HG03521 (cell line): ENCODE results near the gene ARHGEF7.
"Not testable (repeated sequence)": the region's sequence is repeated elsewhere in the genome, so short reads cannot be mapped to it uniquely, and the experiment has no call there.

Experiments
- ATAC-seq: cut with Tn5 transposase; IDR thresholded peaks from one replicate; pipeline ENCODE4 v1.9.1; 2021; ENCODE audit warnings: mild to moderate bottlenecking, moderate library complexity; ENCODE audit not compliant: unreplicated experiment

ARHGEF7 gene

DNA sequence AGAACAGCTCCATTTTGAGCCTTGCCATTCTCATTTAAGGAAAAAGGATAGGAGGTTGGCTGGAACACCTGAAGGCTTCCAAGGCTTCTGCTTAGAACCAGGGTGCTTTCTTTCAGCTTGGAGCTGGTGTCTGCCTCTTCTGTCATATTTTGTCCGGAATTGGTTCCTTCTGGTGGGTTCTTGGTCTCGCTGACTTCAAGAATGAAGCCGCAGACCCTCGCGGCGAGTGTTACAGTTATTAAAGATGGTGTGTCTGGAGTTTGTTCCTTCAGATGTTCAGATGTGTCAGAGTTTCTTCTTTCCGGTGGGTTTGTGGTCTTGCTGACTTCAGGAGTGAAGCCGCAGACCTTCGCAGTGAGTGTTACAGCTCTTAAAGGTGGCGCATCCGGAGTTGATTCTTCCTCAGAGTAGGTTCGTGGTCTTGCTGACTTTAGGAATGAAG lies 74.0 kb downstream of the ARHGEF7 start:
- not testable (repeated sequence) for ATAC-seq

DNA sequence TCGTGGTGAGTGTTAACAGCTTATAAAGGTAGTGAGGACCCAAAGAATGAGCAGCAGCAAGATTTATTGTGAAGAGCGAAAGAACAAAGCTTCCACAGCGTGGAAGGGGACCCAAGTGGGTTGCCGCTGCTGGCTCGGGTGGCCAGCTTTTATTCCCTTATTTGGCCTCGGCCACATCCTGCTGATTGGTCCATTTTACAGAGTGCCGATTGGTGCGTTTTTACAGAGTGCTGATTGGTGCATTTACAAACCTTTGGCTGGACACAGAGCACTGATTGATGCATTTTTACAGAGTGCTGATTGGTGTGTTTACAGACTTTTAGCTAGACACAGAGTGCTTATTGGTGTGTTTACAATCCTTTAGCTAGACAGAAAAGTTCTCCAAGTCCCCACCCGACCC lies 74.4 kb downstream of the ARHGEF7 start:
- ATAC-seq = not testable (repeated sequence)

DNA sequence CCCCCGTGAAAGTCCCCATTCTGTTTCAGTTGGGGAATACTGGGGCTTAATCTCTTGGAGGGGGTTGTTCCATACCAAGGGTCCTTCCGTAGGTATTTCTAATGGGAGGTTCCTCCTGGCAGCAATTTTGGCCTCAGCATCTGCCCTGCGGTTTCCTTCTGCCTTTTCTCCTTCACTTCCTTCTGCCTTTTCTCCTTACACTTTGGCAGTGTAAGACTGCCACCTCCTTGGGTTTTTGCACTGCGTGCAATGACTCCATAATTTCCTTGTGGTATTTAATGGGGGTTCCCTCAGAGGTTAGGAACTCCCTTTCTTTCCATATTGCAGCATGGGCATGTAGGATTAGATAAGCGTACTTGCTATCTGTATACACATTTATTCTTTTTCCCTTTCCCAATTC lies 78.1 kb downstream of the ARHGEF7 start:
- not testable (repeated sequence) for ATAC-seq

DNA sequence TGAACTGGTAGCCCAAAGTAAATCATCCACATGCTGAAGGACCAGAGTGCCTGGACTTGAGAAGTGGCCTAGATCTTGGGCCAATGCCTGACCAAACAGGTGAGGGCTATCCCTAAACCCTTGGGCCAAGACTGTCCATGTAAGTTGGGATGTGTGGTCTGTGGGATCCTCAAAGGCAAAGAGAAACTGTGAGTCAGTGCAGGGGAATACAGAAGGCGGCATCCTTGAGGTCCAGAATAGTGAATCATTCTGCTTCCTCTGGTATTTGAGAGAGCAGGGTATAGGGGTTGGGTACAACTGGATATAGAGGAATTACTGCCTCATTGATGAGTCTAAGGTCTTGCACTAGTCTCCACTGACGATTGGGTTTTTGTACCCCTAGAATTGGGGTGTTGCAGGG lies 79.5 kb downstream of the ARHGEF7 start:
- ATAC-seq = not testable (repeated sequence)

DNA sequence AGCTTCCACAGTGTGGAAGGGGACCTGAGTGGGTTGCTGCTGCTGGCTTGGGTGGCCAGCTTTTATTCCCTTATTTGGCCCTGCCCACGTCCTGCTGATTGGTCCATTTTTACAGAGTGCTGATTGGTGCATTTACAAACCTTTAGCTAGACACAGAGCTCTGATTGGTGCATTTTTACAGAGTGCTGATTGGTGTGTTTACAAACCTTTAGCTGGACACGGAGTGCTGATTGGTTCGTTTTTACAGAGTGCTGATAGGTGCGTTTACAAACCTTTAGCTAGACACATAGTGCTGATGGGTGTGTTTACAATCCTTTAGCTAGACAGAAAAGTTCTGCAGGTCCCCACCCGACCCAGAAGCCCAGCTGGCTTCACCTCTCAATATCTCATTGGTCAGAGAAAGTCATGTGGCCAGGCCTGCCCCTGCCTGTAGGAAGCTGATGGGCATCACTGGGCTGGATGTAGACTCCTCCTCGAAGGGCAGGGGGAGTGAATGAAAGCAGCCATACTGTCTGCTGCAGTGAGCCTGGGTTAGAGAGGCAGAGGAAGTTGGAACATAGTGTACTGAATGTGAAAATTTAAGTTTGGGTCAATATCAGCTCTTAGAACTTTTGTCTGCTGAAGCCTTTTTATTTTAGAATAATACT lies 83.7 kb downstream of the ARHGEF7 start:
- not testable (repeated sequence) for ATAC-seq

DNA sequence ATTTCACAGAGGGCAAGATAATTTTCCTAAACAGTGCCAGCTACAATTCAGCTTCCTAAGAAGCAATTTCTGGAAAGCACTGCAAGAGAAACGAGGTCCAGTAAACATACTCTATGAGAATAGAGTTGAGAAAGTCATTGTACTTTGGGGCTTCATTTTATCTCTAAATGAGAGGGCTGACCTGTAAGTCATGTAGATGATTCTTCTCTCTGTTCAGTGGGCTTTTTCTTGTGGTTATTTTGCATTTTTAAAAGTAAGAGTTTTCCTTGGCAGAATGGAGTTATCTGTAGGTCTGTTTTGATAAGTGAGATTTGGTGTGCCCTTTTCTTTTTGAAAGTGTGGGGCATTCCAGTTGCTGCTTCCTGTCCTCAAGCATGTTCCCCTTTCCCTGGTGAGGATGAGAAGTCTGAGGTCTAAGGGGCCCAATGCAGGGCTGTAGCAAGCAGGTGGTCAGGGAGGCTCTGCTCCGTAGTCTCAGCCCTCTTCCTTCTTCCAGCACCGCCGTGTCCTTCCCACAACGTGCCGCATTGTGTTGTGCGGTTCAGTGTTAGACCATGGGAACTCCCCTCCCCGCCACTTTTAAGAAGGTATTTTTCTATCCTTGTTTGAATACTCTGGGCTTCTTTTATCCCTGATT lies 86.3 kb downstream of the ARHGEF7 start:
- no peak for ATAC-seq

DNA sequence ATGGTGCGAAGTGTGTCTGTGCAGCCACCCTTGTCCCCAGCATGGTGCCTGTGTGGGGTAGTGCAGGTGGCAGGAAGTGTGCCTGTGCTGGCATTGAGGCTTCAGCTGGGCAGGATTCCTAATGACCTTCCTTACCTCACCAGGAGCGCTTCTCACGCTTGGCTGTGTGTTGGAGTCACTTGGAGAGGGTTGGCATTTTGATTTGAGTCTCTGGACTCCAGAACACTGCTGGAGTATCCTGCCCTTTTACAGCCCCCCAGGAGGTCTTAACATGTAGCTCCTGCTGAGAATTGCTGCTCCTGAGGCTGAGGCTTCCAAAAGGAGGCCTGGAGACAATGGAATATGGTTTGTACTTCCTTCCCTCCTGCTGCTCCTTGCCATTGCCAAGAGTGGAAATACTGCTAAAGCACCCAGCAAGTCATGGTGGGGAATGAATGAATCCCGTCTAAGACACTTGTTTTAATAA lies 87.1 kb downstream of the ARHGEF7 start:
- no peak for ATAC-seq

DNA sequence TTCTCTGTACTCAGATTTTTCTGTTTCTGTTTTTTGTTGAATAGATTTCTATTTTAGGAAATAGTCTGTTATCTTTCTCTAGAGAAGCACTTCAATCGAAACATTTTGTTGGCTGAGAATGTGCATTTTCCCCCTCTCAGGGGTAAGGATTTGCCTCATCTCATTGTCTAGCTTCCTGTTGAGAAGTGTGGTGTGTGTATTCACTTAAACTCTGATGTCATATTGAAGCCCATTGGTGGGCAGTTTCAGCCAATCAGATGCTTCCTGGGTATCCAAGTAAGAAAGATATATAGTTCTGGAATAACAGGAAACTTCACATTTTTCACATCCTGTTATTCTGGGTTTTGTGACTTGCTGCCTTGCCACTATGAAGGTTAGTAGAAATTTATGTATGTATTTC lies 87.6 kb downstream of the ARHGEF7 start:
- peak; percentile 64 for ATAC-seq

DNA sequence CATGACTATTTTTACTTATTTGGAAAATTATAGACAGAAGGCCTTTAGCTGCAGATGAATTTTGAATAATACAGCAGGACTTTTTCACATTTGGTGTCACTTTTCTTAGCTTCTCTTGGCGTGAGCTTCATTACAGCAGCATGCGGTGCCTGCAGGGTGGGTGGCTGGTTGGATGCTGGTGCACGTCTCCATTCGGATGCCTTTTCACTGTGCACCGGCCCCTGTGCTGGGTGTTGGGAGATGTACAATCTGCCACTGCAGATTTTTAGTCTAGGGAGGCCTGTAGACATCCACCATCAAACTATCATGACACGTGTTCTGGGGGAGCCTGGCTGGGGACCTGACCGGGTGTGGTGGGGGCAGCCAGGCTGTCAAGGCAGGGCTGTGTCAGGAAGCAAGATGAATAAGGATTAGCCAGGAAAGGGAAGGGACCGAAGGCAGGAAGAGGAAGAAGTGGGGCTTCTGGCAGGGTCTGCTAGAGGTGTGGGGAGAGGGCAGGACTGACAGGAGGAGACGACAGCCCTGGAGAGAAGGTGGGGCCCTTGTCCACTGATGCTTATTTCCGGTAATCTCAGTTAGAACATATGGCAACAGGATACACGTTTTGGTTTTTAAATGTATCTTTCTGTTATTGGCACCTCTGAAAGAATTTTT lies 88.8 kb downstream of the ARHGEF7 start:
- ATAC-seq = no peak

DNA sequence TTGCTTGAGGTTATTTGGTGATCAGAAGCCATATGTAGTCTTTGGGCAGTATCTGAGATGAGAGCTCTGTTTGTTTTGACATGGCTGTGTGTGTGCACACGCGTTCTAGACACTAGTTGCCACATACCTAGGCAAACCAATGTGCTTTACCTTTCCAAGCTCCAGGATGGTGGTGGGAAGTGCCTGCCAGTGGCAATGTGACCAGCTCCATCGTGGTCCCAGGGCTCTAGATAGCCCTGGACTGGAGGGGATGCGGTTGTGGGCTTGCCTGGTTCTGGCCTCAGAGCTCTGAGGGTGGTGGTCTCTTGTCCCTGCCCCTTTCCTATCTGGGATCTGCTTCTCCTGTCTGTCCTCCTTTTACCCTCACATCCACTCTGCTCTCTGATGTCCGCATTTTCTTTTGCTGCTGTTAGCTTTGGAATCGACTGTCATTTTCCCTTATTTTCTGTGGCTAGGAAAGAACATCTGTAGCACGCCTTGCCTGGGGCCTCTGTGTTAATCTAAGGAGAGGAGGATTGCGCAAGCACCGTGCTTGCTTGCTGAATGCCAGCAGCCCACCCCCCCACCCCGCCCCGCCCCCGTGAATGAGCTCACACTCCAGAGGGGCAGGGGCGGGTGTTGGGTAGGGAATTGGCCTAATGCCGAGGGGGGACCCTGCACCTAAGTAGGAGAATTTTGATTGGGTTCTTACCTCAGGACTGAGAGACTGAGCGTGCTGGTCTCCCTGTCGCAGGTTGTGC lies 89.5 kb downstream of the ARHGEF7 start:
- no peak for ATAC-seq

DNA sequence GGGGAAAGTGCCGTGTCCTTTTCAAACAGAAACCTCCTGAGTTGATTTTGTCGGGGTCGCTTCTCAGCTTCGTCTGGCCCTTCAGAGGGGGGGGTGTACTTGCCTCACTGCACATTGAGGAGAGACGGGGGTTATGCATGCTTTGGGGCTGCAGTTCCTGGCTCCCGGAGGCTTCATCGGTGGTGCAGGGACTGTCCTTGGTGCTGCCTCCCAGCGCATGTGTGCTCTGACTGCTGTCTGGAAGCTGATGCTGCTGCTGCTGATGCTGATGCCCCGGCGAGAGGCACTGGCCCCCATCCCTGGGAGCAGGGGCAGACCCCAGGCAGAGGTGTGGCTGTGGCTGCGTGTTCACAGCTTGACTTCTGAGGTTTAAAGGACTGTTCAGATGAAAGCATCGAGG lies 91.0 kb downstream of the ARHGEF7 start:
- ATAC-seq = no peak

DNA sequence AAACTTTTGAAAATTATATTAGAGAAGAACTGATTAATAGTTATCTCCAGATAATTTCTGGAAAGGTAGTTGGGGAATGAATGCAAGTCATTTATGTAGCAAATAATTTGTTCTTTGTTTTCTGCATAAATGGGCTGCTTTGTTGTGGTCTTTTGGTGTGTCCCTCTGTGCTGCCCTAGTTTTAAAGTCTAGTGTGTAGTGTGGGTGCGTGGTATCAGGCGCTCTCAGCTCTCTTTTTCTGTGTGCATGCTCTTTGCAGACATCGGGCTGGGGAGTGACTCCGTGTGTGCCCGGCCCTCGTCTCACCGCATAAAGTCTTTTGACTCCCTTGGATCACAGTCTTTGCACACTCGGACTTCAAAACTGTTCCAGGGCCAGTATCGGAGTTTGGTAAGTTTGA lies 94.5 kb downstream of the ARHGEF7 start:
- ATAC-seq = no peak

DNA sequence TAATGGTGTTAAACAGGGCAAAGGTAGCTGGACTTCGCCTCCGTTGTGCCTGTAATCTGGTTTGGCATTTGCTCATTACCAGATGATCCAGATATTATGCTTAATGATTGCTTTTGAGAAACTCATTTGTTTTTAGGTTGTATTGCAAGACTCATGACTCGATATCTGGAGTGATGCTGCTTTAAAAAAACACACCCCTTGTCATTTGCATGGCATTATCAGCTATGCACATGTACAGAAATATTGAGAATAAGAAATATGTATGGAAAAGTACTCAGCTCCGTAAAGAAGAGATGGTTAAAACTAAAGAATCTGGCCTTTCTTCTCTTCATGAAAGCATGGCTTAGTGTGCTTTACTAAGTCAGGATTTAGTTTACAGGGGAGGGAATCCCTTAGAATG lies 95.0 kb downstream of the ARHGEF7 start:
- ATAC-seq = no peak

DNA sequence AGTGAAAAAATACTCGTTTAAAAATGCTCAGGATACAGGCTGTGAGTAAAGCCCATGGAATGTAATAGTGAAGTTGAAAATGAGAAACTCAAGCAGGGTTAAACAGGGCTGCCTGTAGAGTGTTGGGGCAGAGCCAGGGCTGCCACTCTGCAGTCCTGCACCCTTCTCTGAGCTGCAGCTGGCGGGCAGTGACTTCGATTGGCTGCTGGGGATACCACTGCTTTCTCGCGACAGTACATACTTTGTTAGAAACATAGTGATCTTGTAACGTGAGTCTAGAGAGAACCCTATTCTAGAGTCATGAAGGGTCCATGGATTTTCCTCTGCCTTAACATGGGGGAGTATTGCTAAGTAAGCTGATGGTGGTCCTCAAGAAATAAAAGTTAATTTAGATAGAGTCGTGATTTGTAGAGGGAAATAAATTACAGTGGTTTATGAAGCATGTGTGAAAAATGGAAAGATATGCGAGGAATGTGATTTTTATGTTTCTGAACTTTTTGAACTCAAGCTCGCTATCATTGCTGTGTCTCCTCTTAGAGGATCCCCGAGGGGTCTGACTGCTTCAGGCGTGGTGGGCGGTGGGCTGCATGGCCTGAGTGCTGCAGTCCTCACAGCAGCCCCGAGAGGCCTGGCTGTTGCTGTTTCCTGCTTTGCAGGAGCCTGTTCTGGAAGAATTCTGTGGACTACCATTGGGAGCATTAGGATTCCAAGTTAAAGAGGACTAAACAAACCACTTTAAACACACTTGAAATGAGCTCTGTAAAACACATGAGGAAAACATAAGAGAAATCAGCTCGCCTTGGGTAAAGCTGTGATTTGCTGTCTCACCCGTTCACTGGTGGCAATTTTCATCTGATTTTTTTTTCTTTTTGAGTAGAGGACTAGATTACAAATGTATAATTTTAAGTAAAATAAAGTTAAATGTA lies 95.7 kb downstream of the ARHGEF7 start:
- no peak for ATAC-seq

DNA sequence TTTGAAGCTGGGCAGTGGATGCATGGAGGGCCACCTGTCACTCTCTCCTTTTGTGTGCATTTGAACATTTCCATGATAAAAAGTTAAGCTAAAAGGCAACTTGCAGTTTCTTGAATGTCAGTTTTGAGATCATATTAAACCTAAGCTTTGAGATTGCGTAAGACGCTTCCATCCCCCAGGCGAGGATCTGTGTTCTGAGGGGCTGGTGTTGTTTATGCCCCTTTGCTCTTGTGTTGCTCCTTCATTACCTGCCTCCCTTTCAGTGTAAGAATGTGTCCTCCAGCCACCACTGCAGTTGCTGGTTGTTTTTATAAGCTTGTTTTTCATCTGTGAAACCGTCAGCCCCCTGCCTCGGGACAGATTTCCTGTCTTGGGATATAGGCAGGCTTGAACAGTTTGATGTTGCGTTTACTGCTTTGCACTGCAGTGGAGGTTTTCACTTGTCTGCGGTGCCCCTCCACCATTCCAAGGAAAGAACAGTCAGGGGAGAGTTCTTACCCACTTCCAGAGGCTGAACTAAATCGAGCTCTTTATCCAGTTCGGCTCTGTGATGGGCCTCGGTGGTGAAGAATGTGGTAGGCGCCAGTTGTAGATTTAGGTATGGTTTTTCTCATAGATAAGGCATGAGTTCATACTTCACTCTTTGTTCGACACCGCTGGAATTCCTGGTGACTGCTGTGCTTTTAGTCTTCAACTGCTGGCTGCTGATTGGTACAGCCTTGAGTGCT lies 96.8 kb downstream of the ARHGEF7 start:
- no peak for ATAC-seq

DNA sequence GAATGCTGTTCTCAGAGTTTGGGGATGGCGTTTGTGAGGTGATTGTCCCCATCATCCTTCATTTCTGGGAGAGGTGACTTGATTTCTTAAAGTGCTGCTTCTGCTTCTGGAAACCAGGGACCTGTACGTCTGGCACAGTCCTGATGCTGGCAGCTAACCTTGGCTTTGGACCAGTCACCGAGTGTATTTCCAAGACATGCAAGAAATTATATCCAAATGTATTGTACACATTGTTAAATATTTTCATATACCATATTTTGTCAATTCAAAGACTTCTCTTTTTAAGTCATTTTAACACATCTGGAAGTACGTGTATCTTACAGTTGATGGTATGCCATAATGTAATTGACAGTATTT lies 97.4 kb downstream of the ARHGEF7 start:
- no peak for ATAC-seq

DNA sequence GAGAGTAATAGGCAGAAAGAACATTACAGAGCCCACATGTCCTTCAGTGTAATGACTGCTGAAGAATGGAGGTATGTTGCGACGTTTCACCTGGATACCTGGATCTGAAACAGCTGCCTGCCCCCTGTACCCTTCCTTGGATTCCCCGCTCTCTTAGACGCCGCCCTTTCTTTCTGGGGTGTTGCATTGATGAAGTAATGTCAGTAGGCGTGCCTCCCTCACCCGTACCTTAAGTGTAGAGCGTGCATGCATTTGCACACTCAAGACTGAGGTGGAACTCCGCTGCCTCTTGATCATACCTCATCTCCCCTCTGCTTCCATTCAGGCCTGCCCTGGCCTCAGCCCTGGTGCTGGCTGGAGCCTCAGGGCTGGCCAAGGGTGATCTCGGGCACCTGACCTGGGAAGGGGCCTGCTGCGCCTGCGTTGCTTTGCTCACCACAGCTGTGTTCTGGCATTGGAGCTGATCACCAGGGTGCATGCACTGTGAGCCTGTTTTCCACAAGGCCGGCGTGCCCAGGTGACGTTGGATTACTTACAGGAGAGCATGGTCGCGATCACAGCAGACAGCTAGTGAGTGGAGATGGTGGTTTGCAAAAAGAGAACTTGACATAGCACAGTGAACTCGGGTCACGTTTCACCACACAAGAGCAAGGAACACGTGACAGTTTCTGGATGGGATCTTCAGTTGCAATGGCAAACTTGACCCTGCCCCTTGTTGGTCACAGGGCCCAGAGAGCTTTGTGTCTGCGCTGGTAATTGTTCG lies 99.0 kb downstream of the ARHGEF7 start:
- no peak for ATAC-seq

DNA sequence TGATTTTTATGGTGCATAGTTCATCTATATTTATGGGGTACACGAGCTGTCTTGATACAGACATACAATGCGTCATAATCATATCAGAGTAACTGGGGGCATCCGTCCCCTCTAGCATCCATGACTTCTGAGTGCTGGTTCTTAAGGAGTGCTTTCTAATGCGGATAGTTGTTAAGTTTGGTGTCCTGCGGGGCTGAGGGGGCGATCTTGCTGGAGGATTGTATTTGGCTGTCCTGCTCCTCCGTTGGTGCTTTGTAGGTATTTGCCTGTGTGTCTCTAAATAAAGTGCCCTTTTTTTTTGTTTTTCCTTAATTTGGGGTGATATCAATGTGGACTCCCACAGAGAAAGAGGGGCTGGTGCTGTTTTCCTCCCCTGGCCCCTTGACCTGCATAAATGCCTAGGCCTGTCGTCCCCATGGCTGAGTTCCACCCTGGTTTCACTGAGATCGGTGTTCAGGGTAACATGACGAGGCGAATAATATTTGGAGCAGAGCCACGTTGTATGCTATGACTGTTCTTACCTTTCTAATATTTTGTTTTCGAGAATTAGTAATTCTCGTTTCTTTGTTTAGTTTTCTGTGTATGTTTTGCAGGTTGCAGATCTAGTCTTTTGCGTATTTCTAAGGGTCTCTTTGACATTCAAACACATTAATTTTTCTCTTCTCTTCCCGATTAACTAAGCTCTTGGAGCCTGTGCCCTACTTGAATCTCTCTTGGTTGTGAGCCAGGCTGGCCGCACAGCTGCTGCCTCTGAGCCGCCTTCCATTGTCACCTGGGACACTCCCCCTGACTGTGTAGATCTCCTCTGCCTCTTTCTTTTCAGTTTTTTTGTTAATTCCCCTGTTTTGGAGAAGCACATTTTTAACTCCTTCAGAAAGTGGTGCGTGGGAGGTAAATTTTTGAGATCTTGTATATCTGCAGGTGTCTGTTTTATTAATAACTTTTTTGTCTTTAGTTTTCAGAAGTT lies 100.3 kb downstream of the ARHGEF7 start:
- no peak for ATAC-seq
